HG03354 (cell line): ENCODE data around the gene PABPC1L2A.
"Not testable (repeated sequence)": the region's sequence is repeated elsewhere in the genome, so short reads cannot be mapped to it uniquely, and the experiment has no call there.

Experiments used
- ATAC-seq: cut with Tn5 transposase; IDR thresholded peaks from one replicate; pipeline ENCODE4 v1.9.1; 2021; ENCODE audit warnings: mild to moderate bottlenecking; ENCODE audit not compliant: unreplicated experiment, poor library complexity, severe bottlenecking

PABPC1L2A gene

GRCh38 chrX:73079024-73079562 lies at the start of gene PABPC1L2A:
Gene PABPC1L2A (minus strand): TSS chrX:73079512. CDS start chrX:73079386, 126 bp downstream.
- not testable (repeated sequence) for ATAC-seq

DNA sequence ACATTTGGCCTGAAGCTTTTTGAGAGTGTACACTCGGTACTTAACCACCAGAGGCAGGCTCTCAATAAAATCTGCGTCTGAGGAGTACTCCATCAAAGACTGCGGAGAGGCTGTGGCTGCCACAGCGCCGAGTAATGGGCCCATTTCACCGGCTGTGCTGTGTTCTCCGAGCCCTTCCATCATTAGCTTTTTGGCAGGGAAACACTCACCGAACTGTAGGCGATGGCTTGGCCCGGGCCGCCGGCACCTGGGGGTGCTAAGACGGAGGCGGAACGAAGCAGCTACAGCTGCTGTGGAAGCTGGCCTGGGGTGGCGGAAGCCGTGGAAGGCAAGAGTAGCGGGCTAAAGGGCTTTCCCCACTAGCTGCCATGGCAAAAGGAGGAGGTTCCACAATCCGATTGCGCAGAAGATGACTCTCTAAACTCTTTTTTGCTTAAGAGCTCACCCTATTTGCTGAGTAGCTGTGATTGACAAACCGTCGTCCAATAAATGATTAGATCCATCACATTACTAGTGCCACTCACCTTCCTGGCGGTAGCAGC lies 48.5 kb upstream of the PABPC1L2A start:
- ATAC-seq: no peak

DNA sequence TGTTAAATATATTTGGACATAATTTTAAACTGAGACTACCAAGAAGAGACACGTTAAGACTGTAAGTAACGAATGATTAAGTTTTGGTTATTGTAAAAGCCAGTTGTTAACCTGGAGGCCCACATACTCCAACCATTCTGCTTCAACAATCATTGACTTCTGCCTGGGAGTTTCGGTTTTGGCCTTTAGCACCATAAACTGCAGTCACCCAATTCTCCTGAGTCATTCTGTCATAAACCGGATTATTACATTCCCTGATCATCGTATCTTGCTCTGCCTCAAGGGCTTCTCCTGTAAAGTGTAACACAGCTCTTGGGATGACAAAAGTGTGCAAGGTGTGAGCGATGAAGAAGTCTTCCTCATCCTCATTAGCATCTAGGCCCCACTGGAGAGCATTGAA lies 46.9 kb upstream of the PABPC1L2A start:
- ATAC-seq: no peak

GRCh38 chrX:73099505-73099904 lies 20.2 kb upstream of the PABPC1L2A start:
- not testable (repeated sequence) for ATAC-seq

DNA sequence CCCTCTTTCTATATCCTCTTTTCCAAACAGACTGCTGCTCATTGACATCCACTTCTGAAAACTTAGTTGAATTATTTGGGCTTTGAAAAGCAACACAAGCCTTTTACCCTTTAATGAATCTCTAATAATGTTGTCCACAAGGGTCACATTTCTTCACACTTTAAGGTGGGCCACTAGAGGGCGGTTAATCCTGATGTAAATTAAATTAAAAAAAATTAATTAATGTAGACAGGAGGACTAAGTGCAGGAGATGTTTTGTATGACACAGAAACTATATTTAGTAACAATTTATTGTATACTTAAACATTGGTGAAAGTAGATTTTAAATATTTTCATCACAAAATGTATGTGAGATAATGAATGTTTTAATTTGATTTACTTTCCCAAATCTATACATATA lies 7.5 kb upstream of the PABPC1L2A start:
- not testable (repeated sequence) for ATAC-seq

- not testable (repeated sequence) for ATAC-seq
These were observed 572 bp upstream of the PABPC1L2A start for GRCh38 chrX:73079884-73080283.

DNA sequence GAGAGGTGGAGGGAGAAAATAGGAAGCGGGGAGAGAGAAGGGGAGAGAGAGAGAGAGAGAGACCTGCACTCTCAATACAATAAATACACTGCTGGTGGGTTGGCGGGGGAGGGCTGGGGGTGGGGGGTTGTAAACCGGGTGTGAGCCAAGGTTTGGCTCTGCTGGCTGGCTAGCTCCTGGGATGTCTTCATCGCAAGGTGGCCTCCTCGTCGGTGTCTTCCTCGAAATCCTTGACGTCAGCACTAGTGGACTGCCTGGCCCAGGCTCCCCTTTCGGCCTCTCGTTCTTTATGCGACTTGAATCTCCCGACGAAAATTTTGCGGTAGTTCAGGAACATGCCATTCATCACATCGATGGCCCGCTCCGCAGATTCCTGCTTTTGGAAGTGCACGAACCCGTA lies 715 bp downstream of the PABPC1L2A start:
- not testable (repeated sequence) for ATAC-seq

DNA sequence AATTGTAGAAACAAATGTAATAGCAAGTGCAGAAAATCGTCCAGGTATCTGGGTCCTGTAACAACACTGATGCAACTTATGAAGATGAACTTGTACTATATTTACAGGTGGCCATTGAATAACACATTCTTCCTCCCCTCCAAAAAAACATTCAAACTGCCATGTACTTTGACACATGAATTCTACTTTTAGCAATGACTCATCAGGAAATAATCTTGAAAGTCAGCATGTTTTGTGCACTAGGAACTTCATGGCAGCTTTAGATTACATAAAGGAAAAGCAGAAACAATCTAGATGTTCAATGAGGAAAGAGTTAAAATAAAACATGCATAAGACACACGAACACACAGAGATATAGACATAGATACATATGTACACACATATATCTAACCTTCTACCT lies 2.5 kb downstream of the PABPC1L2A start:
- no peak for ATAC-seq

DNA sequence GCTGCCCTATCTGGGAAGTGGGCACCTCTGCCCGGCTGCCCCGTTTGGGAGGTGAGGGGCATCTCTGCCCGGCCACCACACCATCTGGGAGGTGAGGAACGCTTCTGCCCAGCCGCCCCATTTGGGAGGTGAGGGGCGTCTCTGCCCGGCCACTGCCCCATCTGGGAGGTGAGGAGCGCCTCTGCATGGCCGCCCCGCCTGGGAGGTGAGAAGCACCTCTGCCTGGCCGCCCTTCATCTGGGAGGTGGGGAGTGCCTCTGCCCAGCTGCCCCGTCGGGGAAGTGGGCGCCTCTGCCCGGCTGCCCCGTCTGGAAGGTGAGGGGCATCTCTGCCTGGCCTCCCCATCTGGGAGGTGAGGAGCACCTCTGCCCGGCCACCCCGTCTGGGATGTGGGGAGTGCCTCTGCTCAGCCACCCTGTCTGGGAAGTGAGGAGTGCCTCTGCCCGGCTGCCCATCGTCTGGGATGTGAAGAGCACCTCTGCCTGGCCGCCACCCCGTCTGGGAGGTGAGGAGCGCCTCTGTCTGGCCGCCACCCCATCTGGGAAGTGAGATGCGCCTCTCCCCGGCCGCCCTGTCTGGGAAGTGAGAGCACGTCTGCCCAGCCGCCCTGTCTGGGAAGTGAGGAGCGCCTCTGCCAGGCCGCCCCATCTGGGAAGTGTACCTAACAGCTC lies 9.8 kb downstream of the PABPC1L2A start:
- ATAC-seq: no peak

- no peak for ATAC-seq
These were observed 10.6 kb downstream of the PABPC1L2A start for GRCh38 chrX:73068467-73069364.

DNA sequence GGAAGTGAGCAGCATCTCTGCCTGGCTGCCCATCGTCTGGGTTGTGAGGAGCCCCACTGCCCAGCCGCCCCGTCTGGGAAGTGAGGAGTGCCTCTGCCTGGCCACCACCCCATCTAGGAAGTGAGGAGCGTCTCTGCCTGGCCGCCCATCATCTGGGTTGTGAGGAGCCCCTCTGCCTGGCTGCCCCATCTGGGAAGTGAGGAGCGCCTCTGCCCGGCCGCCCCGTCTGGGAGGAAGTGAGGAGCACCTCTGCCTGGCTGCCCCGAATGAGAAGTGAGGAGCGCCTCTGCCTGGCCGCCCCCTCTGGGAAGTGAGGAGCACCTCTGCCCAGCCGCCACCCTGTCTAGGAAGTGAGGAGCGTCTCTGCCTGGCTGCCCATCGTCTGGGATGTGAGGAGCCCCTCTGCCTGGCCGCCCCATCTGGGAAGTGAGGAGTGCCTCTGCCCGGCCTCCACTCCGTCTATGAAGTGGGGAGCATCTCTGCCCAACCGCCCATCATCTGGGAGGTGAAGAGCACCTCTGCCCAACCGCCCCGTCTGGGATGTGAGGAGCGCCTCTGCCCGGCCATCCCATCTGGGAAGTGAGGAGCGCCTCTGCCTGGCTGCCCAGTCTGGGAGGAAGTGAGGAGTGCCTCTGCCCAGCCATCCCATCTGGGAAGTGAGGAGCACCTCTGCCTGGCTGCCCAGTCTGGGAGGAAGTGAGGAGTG lies 11.4 kb downstream of the PABPC1L2A start:
- ATAC-seq: not testable (repeated sequence)

DNA sequence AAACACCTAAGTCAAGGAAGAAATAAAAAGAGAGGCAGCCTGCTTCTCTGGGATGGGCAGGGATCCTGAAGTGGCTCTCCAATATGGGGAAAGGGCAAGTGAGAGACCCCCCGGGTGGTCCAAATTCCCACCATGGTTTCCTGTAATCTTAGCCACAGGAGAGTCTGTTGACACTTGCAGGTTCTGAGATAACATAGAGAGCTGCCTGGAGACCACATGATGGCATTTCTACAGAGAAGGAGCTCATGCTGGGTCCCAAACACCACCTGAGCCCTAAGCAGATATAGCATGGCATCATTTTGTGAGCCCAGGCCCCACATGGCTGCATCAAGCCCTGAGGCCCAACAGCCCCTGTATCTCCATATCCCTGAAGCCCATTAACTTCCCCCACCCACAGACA lies 50.4 kb downstream of the PABPC1L2A start:
- no peak for ATAC-seq
